GM12891 (cell line): ENCODE results near the gene CDC42BPG.

Experiments used
- DNase-seq: peaks from one replicate; pipeline ENCODE4 v3.0.0; 2011; ENCODE audit warnings: low spot score; ENCODE audit not compliant: insufficient read length
- FAIRE-seq: peaks from 2 replicates; lab custom pipeline; 2011; peaks lifted over from hg19 to GRCh38; lab: Jason Lieb, UNC
- PAX5 ChIP-seq: IDR thresholded peaks from 2 replicates; pipeline ENCODE4 v1.6.1; 2011; ENCODE audit warnings: low read length, moderate library complexity, mild to moderate bottlenecking; ENCODE audit not compliant: insufficient read depth, severe bottlenecking
- POLR2A ChIP-seq: IDR thresholded peaks from 2 replicates; pipeline ENCODE4 v1.6.1; 2011; ENCODE audit warnings: low read depth, low read length, control low read depth
- POLR2AphosphoS5 ChIP-seq: IDR thresholded peaks from 2 replicates; pipeline ENCODE4 v1.6.1; 2011; ENCODE audit warnings: low read depth, low read length, control low read depth
- POU2F2 ChIP-seq: IDR thresholded peaks from 2 replicates; pipeline ENCODE4 v1.6.1; 2011; ENCODE audit warnings: low read depth, mild to moderate bottlenecking, control low read depth, low read length, moderate library complexity
- SPI1 ChIP-seq: IDR thresholded peaks from 2 replicates; pipeline ENCODE4 v1.6.1; 2011; ENCODE audit warnings: low read depth, low read length, control low read depth
- TAF1 ChIP-seq: IDR thresholded peaks from 2 replicates; pipeline ENCODE4 v1.6.1; 2011; ENCODE audit warnings: low read depth, low read length, control low read depth

CDC42BPG gene

DNA sequence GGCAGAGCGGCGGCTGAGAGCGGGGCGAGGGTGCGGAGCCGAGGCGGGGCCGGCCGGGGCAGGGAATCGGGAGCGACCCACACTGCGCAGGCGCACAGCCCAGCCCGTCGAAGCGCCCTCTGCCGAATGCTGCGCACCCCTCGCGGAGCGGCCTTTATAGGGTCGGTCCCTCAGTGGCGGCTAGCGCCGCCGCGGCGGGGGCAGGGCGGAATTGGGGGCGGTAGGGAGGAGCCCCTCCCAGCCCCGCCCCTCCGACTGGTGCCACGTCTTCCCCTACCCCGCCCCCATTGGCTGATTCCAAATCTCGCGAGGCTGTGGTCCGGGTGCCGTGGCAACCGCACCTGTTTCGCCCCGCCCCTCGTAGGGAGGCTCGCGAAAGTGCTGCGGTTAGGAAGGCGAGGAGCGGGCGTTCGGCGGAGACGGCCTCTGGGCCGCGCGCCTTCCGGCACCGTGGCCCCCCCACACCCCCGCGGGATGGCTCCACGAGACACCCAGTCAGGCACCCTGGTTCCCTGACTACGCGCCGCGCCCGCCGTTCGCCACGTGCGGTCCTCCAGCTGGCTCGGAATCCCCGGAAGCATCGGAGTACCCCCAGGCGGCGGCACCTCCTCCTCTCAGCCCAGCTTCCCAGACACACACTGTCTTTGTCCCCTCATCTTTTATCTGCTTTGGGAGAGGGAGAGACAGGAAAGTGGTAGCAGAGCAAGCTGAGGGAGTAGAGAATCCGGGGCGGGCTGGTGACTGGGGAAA is 34.2 kb upstream of the CDC42BPG start, which contains the start of gene EHD1:
Gene EHD1, minus strand, starts transcription at position 128 of the 750 bp plus-strand sequence. CDS start 157 bp downstream, outside the sequence.
- peak; percentile 98 for DNase-seq
- peak; percentile 99 for TF ChIP-seq POLR2AphosphoS5
- TF ChIP-seq TAF1, result peak; percentile 98
- peak; percentile 51 for TF ChIP-seq PAX5
- no peak for TF ChIP-seq SPI1
- TF ChIP-seq POLR2A, result peak; percentile 99
- peak; percentile 95 for TF ChIP-seq POU2F2
- FAIRE-seq, result peak; percentile 99

DNA sequence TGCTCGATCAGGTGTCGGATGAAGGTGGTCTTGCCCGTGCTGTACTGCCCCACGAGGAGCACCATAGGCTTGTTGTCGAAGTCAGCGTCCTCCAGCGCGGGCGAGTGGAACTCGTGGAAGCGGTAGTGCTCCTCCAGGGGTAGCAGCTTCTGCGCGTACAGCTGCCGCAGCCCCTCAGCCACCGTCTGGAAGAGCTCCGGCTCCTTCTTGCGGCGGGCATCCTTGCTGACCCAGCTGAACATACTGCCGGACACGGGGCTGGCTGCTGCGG is 33.7 kb upstream of the CDC42BPG start:
- no peak for FAIRE-seq
- no peak for TF ChIP-seq POLR2AphosphoS5
- TF ChIP-seq POLR2A, result no peak
- TF ChIP-seq PAX5, result no peak
- no peak for DNase-seq

DNA sequence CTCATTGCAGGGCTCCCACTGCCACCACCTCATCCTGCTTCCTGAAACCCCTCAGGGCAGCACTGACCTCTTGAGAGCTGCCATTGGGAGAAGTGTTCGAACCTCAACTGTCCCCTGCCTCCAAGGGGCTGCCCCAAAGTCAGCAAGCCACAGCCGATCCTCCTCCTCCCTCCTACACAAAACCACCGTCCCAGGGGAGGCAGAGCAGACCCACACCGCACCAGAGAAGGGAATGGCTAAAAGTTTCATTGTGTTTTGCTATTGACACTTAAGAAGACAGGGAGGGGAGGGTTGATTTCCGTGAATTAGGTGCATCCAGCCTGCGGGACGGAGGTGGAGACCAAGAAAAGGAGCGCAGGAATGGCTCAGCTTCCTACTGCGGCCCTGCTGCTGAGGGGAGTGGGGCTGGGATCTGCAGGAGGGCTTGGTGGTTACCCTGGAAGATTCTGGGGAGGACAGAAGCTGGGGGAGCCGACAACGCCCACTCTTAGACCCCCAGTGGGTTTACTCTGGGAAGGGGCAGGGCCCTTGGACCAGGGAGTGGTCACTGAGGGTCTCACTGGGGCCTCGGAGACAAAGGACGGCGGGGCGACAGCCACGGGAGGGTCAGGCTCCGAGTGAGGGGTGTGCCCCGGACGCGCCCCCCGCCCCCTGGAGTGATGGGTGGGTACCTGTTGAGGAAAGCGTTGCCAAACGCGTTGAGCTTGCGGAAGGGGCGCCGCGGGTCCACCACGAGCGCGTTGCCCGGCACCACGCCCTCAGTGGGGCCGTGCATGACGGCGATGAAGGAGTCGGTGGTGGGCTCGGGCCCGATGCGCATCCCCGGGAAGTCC is 33.2 kb upstream of the CDC42BPG start:
- TF ChIP-seq POLR2AphosphoS5 (no peak), POU2F2 (peak; percentile 51; the same call in 1 of the 2 replicates)
- DNase-seq, result no peak
- peak; percentile 80 for FAIRE-seq

DNA sequence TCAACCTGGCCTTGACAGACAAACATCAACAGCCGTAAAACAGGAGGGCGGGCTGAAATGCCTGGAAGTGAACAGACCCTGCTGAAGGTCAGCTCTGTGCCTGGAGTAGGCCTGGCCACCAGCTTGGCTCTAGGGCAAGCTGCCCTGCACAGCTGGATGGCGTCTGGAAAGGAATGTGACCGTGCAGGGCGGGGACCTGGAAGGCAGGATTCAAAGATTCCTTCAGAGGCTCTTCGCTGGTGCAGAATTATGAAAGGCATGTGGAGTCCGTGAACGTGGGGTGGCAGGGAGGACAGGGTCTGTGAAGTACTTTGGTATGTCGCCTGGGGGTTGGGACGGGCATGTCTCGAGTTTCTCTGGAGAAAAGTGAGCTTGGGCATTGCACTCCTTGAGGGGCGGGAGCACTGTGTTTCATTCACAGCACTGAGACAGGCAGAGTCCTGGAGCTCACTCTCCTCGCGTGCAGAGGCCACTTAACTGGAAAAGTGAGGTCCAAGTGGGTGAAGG is 32.4 kb upstream of the CDC42BPG start:
- no peak for FAIRE-seq
- DNase-seq, result no peak
- 0 out of 2 replicates have a peak, but pooled peaks have one; percentile 44 for TF ChIP-seq POLR2AphosphoS5
- TF ChIP-seq PAX5, result no peak

DNA sequence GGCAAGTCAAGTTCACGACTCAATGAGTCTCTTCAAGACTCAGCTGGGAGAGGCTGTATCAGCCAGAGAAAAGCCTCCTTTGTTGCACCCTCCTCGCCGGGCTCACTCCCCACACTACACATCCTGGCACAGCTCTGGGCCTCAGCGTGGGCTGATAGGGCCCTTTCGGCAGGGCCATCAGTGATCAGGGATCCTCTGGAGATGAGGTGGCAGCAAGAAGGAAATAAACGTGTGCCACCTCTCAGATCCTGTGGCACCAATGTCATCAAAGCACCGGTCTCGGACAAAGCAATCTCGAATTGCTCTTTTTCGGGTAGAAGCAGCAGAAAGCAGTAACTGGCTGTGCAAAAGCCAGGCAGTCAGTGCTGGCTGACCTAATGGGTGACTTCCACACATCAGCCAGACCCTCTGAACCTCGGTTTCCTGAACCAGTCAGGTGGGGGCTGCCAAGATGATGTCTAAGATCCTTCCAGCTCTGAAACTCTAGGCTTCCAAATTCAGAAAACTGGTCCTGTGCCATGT is 31.8 kb upstream of the CDC42BPG start:
- TF ChIP-seq SPI1 (no peak), PAX5 (no peak), POU2F2 (no peak), TAF1 (no peak), POLR2A (no peak)
- no peak for DNase-seq
- FAIRE-seq, result no peak

DNA sequence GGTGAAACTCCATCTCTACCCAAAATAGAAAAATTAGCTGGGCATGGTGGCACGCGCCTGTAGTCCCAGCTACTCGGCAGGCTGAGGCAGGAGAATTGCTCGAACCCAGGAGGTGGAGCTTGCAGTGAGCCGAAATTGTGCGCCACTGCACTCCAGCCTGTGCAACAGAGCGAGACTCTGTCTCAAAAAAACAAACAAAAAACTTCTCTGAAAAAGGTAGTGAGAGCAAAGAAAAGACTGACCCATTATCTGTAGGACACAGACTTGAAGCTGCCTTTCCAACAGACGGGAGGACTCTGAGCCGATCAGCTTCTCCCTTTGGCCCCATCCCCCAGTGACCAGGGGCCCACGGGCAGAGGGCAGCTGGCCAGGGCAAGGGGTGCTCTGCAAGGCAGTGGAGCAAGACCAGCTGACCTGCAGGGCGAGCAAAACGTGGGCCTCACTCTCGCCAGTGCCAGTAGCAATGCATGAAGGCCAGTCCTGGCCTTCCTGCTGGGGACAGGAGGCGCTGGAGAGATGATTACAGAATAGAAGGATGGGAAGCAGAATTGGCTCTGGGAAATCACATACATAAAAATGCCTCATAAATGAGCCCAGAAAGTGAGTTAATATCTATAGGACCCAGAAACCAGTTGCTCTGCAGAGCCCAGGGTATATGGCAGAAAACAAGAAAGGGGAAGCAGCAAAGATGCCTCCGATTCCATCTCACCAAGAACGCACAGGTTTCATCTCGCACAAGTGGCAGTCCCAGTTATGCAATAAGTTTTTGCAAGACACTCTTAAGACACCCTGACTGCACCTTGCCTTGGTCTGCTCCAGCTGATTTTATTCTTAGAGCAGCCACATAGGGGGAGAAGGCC is 31.1 kb upstream of the CDC42BPG start:
- peak; percentile 55; the same call in 1 of the 2 replicates for TF ChIP-seq SPI1
- TF ChIP-seq PAX5, result peak; percentile 2
- TF ChIP-seq POLR2A, result no peak; the same call in 1 of the 2 replicates
- FAIRE-seq, result peak; percentile 40
- DNase-seq, result no peak

DNA sequence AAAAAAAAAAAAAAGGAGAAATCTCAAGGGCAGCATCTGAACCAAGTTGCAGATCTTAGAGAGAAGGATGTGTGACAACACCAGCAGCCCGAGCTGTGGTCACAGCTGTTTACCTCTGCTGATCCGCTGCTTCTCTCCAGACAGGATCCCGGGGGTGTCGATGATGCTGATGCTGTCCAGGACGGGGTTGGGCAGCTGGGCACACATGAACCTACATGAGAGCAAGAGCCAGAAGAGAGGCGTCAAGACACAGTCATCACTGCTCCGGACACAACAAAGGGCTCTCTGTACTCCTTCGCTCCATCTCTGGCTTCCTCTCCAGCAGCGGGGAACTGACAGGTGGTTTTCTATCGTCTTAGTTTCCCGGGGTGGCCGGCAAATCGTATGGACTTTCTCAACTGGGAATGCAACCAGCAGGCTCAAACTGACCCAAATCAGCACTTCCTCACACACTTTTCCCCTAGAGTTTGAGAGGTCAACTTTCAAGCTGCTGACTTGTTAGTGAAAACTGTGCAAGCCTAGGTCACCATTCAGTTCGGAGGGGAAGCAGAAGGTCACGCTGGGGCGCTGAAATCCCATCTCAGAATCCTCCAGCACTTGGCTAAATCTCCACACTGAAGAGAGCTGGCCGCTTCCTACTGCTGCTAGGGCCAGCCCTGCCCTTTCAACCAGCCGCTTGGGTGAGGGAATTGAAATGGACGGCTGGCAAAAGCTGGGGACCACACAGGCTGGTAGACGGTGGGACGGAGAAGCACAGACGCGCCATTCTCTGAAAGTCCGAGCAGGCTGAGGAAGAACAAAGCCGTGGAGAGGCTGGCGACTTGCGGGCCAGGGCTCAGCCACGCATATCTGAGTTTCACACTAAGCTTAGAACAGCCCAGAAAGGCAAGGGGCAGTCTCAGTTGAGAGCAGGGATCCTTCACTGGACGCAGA is 30.1 kb upstream of the CDC42BPG start:
- no peak for FAIRE-seq
- TF ChIP-seq TAF1, result no peak
- TF ChIP-seq SPI1, result no peak
- TF ChIP-seq POLR2A, result no peak
- TF ChIP-seq POU2F2, result no peak
- no peak for TF ChIP-seq POLR2AphosphoS5
- no peak for TF ChIP-seq PAX5
- no peak for DNase-seq

DNA sequence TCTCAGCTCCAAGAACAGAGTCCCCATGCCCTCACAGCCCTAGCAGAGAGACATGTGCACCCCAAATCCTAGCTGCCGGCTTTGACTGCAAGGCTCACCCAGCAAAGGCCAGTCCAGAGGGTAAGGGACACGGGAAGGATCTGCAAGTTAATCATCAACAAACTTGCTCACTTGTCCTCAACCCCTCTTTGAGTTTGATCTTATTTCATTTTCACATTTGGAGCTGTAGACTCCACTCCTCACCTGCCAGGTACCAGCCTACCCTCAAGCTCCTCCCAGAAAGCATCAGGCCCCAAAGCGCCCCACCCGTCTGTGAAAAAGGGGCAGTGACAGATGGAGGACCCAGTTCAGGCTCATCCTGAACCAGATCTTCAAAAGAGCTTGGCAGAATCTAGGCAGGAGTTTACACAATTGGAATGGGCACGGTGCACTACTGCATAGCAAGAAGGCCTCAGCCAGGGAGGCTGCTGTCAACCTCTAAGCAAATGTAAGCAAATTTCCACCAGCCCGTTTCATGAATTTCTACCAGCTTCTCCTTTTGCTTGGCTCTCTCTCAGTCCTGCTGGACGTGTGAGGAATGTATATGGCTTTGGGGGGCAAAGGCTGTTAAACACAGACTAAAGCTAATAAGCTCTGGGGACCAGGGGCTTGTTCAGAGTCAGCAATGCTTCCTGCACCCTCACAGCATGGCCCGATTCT is 28.5 kb upstream of the CDC42BPG start:
- DNase-seq (no peak), FAIRE-seq (peak; percentile 13)
- TF ChIP-seq POLR2A (no peak), TAF1 (no peak), POLR2AphosphoS5 (no peak), SPI1 (no peak), PAX5 (no peak), POU2F2 (no peak)
